K562 (cell line): Measurements from ENCODE around the gene PFKP. TPM values are rescaled to one million over a fixed set of nuclear protein-coding genes. Genes with fewer than 3 reads are reported as not detected.
A peak's percentile ranks its signal among the peaks of the same experiment; 100 is the strongest.

ENCODE experiments used
- FIP1L1 ChIP-seq: fragments of 200-400 bp; formaldehyde crosslinking; IDR thresholded peaks from 2 replicates; pipeline ENCODE4 v1.6.1; 2018; ENCODE audit warnings: mild to moderate bottlenecking, low read depth, low read length; ENCODE audit not compliant: poor library complexity, severe bottlenecking
- FOSL1 ChIP-seq: fragments of 200-800 bp; sonication (Bioruptor generic); conservative IDR thresholded peaks from 2 replicates; pipeline ENCODE4 v1.6.1; 2016; ENCODE audit warnings: missing genetic modification characterization, missing compliant biosample characterization
- FOXP4 ChIP-seq: sonication (generic); formaldehyde crosslinking; IDR thresholded peaks from 2 replicates; pipeline ENCODE4 v1.8.0; 2022; ENCODE audit warnings: mild to moderate bottlenecking, missing genetic modification reagents, borderline replicate concordance
- HNRNPL ChIP-seq: fragments of 200-400 bp; formaldehyde crosslinking; IDR thresholded peaks from 2 replicates; pipeline ENCODE4 v1.6.1; 2017; ENCODE audit warnings: low read depth, mild to moderate bottlenecking, low read length
- LARP7 ChIP-seq: fragments of 450-650 bp; IDR thresholded peaks from 2 replicates; pipeline ENCODE4 v1.6.1; 2016
- MGA ChIP-seq: fragments of 450-650 bp; IDR thresholded peaks from 2 replicates; pipeline ENCODE4 v1.6.1; 2016; ENCODE audit warnings: mild to moderate bottlenecking, moderate library complexity
- NFIC ChIP-seq: fragments of 450-650 bp; IDR thresholded peaks from 2 replicates; pipeline ENCODE4 v1.6.1; 2017; ENCODE audit warnings: mild to moderate bottlenecking, inconsistent platforms
- PHF8 ChIP-seq: fragments of 200-600 bp; sonication (generic); IDR thresholded peaks from 2 replicates; pipeline ENCODE4 v1.6.1; 2012; ENCODE audit warnings: mixed run types, mild to moderate bottlenecking, inconsistent platforms, low read length, moderate library complexity, borderline replicate concordance
- SAP30 ChIP-seq: fragments of 200-600 bp; sonication (generic); IDR thresholded peaks from 2 replicates; pipeline ENCODE4 v1.6.1; 2012; ENCODE audit warnings: borderline replicate concordance, low read depth, mild to moderate bottlenecking, moderate library complexity, low read length, control low read depth, inconsistent platforms; ENCODE audit not compliant: insufficient read depth, poor library complexity, severe bottlenecking
- ZBTB12 ChIP-seq: fragments of 250-450 bp; sonication (Bioruptor Pico); IDR thresholded peaks from 2 replicates; pipeline ENCODE4 v1.4.0; 2020
- ZNF696 ChIP-seq: fragments of 250-450 bp; sonication (Bioruptor Pico); conservative IDR thresholded peaks from 2 replicates; pipeline ENCODE4 v1.4.0; 2020; ENCODE audit warnings: mild to moderate bottlenecking, moderate library complexity
- polyA plus RNA-seq, 8 experiments: library from polyadenylated mRNA; depleted of rRNA in 4 of 8; stranded (reverse) in 5 of 8; unstranded in 3 of 8; fragments of >200 nt; fragmentation: Nextera tagmentation in 2 of 8; fragmentation: Illumina TruSeq in 1 of 8; extraction: Ambion mirVana in 2 of 8; extraction: Trizol in 1 of 8; gene quantifications; 2 replicates each; pipeline versions ENCODE4 v1.2.1 to v1.2.3, GENCODE V29; 2011 to 2014; ENCODE audit warnings: inconsistent platforms in 1 of 8, missing spikeins in 1 of 8
- total RNA-seq, 7 experiments: library from RNA; depleted of rRNA in 6 of 7; stranded (reverse); fragments of >200 nt in 6 of 7; fragmentation: Illumina TruSeq in 2 of 7; extraction: Trizol in 2 of 7; gene quantifications; 2 replicates each; pipeline versions ENCODE4 v1.2.1 to v1.2.3, GENCODE V29; 2011 to 2021; ENCODE audit warnings: low replicate concordance in 1 of 7

PFKP gene
- total and polyA plus RNA-seq, 9 of the 15 experiments (the other 6 are each of a cell fraction or from before 2014, with no cell fraction given): 23.5 to 116 (median 62.1) TPM

GRCh38 chr10:3172446-3173170, 105.3 kb downstream of the PFKP start, which contains the start of gene PITRM1 (continued):
- TF ChIP-seq HNRNPL: 0 out of 2 replicates have a peak, but pooled peaks have one; percentile 49
- no peak for TF ChIP-seq LARP7
- TF ChIP-seq ZNF696 (CRISPR knock-in tag): no peak
- TF ChIP-seq SAP30: peak; percentile 92
- TF ChIP-seq FIP1L1: peak; percentile 41
- no peak for TF ChIP-seq MGA
- peak; percentile 85; the same call in 1 of the 2 replicates for TF ChIP-seq FOXP4
- peak; percentile 44; the same call in 1 of the 2 replicates for TF ChIP-seq ZBTB12 (CRISPR knock-in tag)
- peak; percentile 88; the same call in 1 of the 2 replicates for TF ChIP-seq PHF8
- peak; percentile 15; the same call in 1 of the 2 replicates for TF ChIP-seq NFIC
- 0 out of 2 replicates have a peak, but pooled peaks have one; percentile 2 for TF ChIP-seq FOSL1 (tag)
